ENCODE data around the gene HOMER3. TPM values are rescaled to one million over a fixed set of nuclear protein-coding genes. Genes with fewer than 3 reads are reported as not detected.
A peak's percentile ranks its signal among the peaks of the same experiment; 100 is the strongest.

Gene HOMER3
- total and polyA plus RNA-seq, 2 donors (not counting 3 experiments of a cell fraction or from before 2014, with no cell fraction given), result 139 to 184 TPM

DNA sequence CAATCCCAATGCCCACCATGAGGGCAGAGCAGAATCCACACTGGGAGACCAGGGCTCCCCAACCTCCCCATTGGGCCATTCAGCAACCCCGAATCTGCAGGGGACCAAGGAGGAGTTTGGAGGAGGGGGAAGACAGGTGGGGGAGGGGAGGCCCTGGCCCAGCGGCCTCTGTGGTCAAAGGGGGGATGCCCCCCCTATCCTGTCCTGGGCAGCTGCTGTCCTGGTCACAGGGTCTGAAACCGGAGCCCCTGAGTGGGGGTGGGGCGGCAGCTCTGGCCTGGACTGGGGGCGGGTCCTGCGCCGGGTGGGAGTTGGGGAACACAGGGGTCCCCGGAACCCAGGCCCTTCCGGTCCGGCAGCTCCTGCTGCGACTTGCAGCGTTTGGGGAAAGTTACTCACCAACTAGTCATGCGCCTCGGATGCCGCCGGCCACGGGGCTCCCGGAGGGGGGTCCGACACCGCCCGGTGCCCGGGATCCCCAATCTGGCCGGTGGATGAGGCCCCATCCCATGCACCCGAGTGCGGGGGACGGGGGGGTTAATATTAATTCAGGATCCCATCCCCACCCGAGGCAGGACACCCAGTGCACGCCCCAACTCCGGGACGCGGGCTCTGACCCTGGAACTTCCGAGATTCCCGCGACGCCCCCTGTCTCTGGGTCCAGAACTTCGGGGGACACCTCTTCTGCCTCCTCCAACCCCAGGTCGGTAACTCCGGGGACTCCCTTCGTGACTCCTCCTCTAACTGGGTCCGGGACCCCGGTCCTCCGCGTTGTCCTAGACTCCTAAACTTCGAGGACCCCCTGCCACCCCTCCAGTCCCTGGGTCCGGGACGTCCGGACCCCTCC, 872 bp downstream of the HOMER3 start:
- POLR2A ChIA-PET, result no interaction called here
- dilution Hi-C loops (cut with MboI; ENCODE audit: extremely low pct_ligation_motif_present, low sequenced_read_pairs), result no loop called here

More for the DNA sequence above, 872 bp downstream of the HOMER3 start:
- H3K9me3 ChIP-seq (replicated peaks; ENCODE audit: control insufficient read depth, insufficient read depth, low read length), result no peaks in the 10 kb centered on the region
- TSS peak; percentile 59 for BruUV-seq (replicated peaks)
- peak overlapping the region; percentile 87 for H3K9ac ChIP-seq (replicated peaks; ENCODE audit: extremely low read depth, insufficient read depth, low read length)
- H3K36me3 ChIP-seq (ENCODE audit: control insufficient read depth in 2 of 2, extremely low read depth in 1 of 2, insufficient read depth in 2 of 2, low read length in 2 of 2), result peaks cover 5 to 15% of the 10 kb centered on the region in 2 experiments
- TF ChIP-seq POLR2A (IDR thresholded peaks at IDR 0.05; ENCODE audit: low read depth, low read length) (peak; percentile 74), FOS (IDR thresholded peaks at IDR 0.05; ENCODE audit: borderline replicate concordance, insufficient read depth, low read length) (no peak), MYC (IDR thresholded peaks at IDR 0.05; ENCODE audit: low read depth, low read length) (no peak), EZH2 (IDR thresholded peaks at IDR 0.05; ENCODE audit: borderline replicate concordance, low read depth, low read length, severe bottlenecking) (no peak), MAX (IDR thresholded peaks at IDR 0.05; ENCODE audit: insufficient read depth, insufficient read length) (no peak), CTCF (IDR thresholded peaks at IDR 0.05; ENCODE audit: extremely low read depth in 1 of 2, insufficient read depth in 1 of 2, low read depth in 1 of 2, low read length in 2 of 2) (no peak), POLR2AphosphoS5 (IDR thresholded peaks at IDR 0.05; ENCODE audit: insufficient read depth, low read depth, low read length) (peak; percentile 43), JUN (IDR thresholded peaks at IDR 0.05; ENCODE audit: borderline replicate concordance, insufficient read depth, insufficient read length, low read depth) (no peak), GATA2 (IDR thresholded peaks at IDR 0.05; ENCODE audit: insufficient read depth, insufficient read length, low read depth, low read length) (no peak)
- no peaks in the 10 kb centered on the region for H3K9me1 ChIP-seq (replicated peaks; ENCODE audit: control insufficient read depth, extremely low read depth, insufficient read depth, low read length)
- intact Hi-C loops (cut with micrococcal nuclease), result loop anchor here (1.0 to 2.0 kb wide), 2 partner anchors 21 to 46 kb away; partner anchors contain the start of genes COPE and DDX49
- H3K4me3 ChIP-seq (replicated peaks in 1 of 3; ENCODE audit: insufficient read depth in 1 of 3, low read depth in 1 of 3, low read length in 3 of 3), result peak overlapping the region; percentile 88 to 99 (median 97)
- peak; percentile 31 for FAIRE-seq
- H3K27ac ChIP-seq (ENCODE audit: insufficient read depth, low read depth, low read length), result peak overlapping the region; percentile 70
- peak overlapping the region; percentile 81 for H3K4me2 ChIP-seq (ENCODE audit: insufficient read depth, low read length)
- CTCF ChIA-PET, result interaction anchor here (0.9 to 2.1 kb wide), 5 partner anchors 9 to 352 kb away, joined by 3 to 35 read pairs (median 3); no protein-coding TSS in a partner anchor
- H3K27me3 ChIP-seq (ENCODE audit: control insufficient read depth in 2 of 2, insufficient read depth in 2 of 2, low read length in 2 of 2), result no peaks in the 10 kb centered on the region
- peak; percentile 35 for DNase-seq (ENCODE audit: low read depth, low spot score)
- peaks cover 27% of the 10 kb centered on the region for H3K79me2 ChIP-seq (ENCODE audit: control insufficient read depth, insufficient read depth, low read length)
- H2AFZ ChIP-seq (ENCODE audit: low read depth, low read length), result peak overlapping the region; percentile 36
- H3K4me1 ChIP-seq (ENCODE audit: control insufficient read depth, extremely low read depth, insufficient read depth, low read length), result peaks cover 7% of the 10 kb centered on the region
- H4K20me1 ChIP-seq (replicated peaks; ENCODE audit: control insufficient read depth, extremely low read depth, insufficient read depth, low read length), result no peaks in the 10 kb centered on the region

Data from endothelial cell of umbilical vein (primary cell).